GM21529 (cell line): ENCODE data around the gene C1orf159.
A peak's percentile ranks its signal among the peaks of the same experiment; 100 is the strongest.
"Not testable (repeated sequence)": the region's sequence is repeated elsewhere in the genome, so short reads cannot be mapped to it uniquely, and the experiment has no call there.

Experiments
- ATAC-seq: cut with Tn5 transposase; IDR thresholded peaks from one replicate; pipeline ENCODE4 v1.9.1; 2021; ENCODE audit not compliant: unreplicated experiment

C1orf159 gene

GRCh38 chr1:1115786-1116700 is at the start of gene C1orf159:
C1orf159 (minus strand) TSS chr1:1116089; CDS start chr1:1091543, 24,546 bp downstream.
- ATAC-seq = peak; percentile 93

- no peak for ATAC-seq
Observed at GRCh38 chr1:1165485-1165884, 49.6 kb upstream of the C1orf159 start.

- ATAC-seq = no peak
Observed at GRCh38 chr1:1164701-1165451, 49.0 kb upstream of the C1orf159 start.

- no peak for ATAC-seq
Observed at GRCh38 chr1:1164361-1164700, 48.4 kb upstream of the C1orf159 start.

- ATAC-seq = no peak
Observed at GRCh38 chr1:1163538-1164070, 47.7 kb upstream of the C1orf159 start.

GRCh38 chr1:1162597-1163537 is 47.0 kb upstream of the C1orf159 start:
- ATAC-seq = no peak

- ATAC-seq = no peak
Observed at GRCh38 chr1:1161683-1162079, 45.8 kb upstream of the C1orf159 start.

- no peak for ATAC-seq
Observed at GRCh38 chr1:1161078-1161682, 45.3 kb upstream of the C1orf159 start.

- ATAC-seq = no peak
Observed at GRCh38 chr1:1160281-1160930, 44.5 kb upstream of the C1orf159 start.

- ATAC-seq = peak; percentile 57
Observed at GRCh38 chr1:1157914-1158710, 42.2 kb upstream of the C1orf159 start.

GRCh38 chr1:1157426-1157913 is 41.6 kb upstream of the C1orf159 start:
- ATAC-seq = peak; percentile 64

- no peak for ATAC-seq
Observed at GRCh38 chr1:1157033-1157365, 41.1 kb upstream of the C1orf159 start.

GRCh38 chr1:1156140-1157032 is 40.5 kb upstream of the C1orf159 start:
- no peak for ATAC-seq

GRCh38 chr1:1155258-1155657 is 39.4 kb upstream of the C1orf159 start:
- ATAC-seq = no peak

- ATAC-seq = no peak
Observed at GRCh38 chr1:1153874-1154273, 38.0 kb upstream of the C1orf159 start.

- not testable (repeated sequence) for ATAC-seq
Observed at GRCh38 chr1:1153215-1153614, 37.3 kb upstream of the C1orf159 start.

- not testable (repeated sequence) for ATAC-seq
Observed at GRCh38 chr1:1152431-1152830, 36.5 kb upstream of the C1orf159 start.

GRCh38 chr1:1151306-1151705 is 35.4 kb upstream of the C1orf159 start:
- ATAC-seq = no peak
